Ovary (tissue), 3 donors: ENCODE results near the gene ASB16.

Experiments used
- EP300 ChIP-seq: sonication (generic); formaldehyde crosslinking; IDR thresholded peaks from one replicate; pipeline ENCODE4 v1.6.1; 2017; ENCODE audit warnings: antibody characterized with exemption
- POLR2A ChIP-seq: fragments of 450-650 bp; IDR thresholded peaks from one replicate; pipeline ENCODE4 v1.6.1; 2017; ENCODE audit warnings: antibody characterized with exemption, mild to moderate bottlenecking, moderate library complexity
- TF ChIP-seq, protein P1 (sequence below), 3 donors: fragments of 450-650 bp in 2 of 3; fragments of 200-600 bp in 1 of 3; IDR thresholded peaks; one replicate each; pipeline versions ENCODE4 v1.5.1 to v1.8.0; 2016 to 2022; ENCODE audit warnings: antibody characterized with exemption in 3 of 3, mild to moderate bottlenecking in 1 of 3
- donor health status: DM: no; HTN: no; CAD: no.

- TF ChIP-seq, protein P1, sequence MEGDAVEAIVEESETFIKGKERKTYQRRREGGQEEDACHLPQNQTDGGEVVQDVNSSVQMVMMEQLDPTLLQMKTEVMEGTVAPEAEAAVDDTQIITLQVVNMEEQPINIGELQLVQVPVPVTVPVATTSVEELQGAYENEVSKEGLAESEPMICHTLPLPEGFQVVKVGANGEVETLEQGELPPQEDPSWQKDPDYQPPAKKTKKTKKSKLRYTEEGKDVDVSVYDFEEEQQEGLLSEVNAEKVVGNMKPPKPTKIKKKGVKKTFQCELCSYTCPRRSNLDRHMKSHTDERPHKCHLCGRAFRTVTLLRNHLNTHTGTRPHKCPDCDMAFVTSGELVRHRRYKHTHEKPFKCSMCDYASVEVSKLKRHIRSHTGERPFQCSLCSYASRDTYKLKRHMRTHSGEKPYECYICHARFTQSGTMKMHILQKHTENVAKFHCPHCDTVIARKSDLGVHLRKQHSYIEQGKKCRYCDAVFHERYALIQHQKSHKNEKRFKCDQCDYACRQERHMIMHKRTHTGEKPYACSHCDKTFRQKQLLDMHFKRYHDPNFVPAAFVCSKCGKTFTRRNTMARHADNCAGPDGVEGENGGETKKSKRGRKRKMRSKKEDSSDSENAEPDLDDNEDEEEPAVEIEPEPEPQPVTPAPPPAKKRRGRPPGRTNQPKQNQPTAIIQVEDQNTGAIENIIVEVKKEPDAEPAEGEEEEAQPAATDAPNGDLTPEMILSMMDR (IDR thresholded peaks at IDR 0.05) = no peak
- no peak for TF ChIP-seq POLR2A
- no peak for TF ChIP-seq EP300
These were observed 49.5 kb upstream of the ASB16 start for GRCh38 chr17:44120851-44121605.
